ENCODE measurements around the gene KCNN2. TPM values are rescaled to one million over a fixed set of nuclear protein-coding genes. Genes with fewer than 3 reads are reported as not detected.

KCNN2 gene
- total RNA-seq, 4 donors from 2014 or later, result 0.18 to 0.19 TPM; not detected in 2

DNA sequence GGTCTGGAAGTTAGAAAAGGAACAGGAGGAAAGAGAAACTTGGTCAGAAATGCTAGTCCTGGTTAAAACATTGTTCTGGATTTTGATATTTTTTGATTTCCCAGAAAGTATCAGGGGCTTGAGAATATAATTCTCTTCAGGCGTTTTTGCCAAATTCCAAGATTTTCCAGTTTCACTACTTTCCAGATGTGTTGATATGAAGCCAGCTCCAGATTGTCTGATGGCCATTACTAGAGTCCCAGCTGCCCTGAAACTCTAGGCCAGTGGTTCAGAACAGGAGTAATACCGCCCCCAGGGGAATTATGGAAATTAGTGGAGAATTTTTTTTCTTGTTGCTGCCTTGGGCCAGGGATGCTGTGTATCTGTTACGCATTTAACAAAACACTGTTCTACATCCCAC is 88.6 kb downstream of the KCNN2 start:
- no peaks in the 10 kb centered on the region for H3K27me3 ChIP-seq
- intact Hi-C loops (cut with DNase I), result no loop called here
- no peaks in the 10 kb centered on the region for H3K36me3 ChIP-seq
- WGBS, 2 donors, result 42 to 59% methylated on average over 3 of the region's 3 CpGs
- no peak overlapping the region for H3K27ac ChIP-seq
- H3K4me3 ChIP-seq, result no peak overlapping the region
- TF ChIP-seq POLR2A (IDR thresholded peaks at IDR 0.05) (no peak), CTCF (IDR thresholded peaks at IDR 0.05) (no peak)
- peaks cover 0 to 9% (median 0%) of the 10 kb centered on the region in 3 donors for H3K4me1 ChIP-seq
- DNase-seq, result no peak
- H3K9me3 ChIP-seq, result no peaks in the 10 kb centered on the region

DNA sequence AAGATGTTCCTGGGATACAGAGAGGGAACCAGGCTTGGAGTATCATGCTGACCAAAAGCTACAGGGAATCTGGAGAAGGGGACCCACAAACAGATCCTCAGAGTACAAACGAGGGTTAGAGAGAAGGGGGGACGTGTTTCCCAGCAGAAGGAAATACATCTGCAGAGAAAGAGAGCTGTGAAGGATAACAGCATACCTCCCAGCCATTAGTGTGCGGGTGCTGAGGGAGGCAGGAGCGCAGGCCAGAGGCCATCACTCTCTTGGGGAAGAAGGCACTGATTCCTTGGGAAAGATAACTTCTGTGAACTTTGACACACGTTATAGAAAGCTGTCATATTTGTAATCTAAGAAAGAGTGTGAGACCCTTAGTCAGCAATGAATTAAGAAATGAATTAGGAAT is 96.9 kb downstream of the KCNN2 start:
- H3K27me3 ChIP-seq, result no peaks in the 10 kb centered on the region
- intact Hi-C loops (cut with DNase I), result no loop called here
- no peak overlapping the region for H3K4me3 ChIP-seq
- no peak for TF ChIP-seq POLR2A (IDR thresholded peaks at IDR 0.05)
- TF ChIP-seq CTCF (IDR thresholded peaks at IDR 0.05), result no peak
- 58 to 69% methylated on average over 5 of the region's 5 CpGs for WGBS, 2 donors
- no peak for DNase-seq
- no peaks in the 10 kb centered on the region for H3K4me1 ChIP-seq
- no peaks in the 10 kb centered on the region for H3K9me3 ChIP-seq
- no peak overlapping the region for H3K27ac ChIP-seq
- no peaks in the 10 kb centered on the region for H3K36me3 ChIP-seq

DNA sequence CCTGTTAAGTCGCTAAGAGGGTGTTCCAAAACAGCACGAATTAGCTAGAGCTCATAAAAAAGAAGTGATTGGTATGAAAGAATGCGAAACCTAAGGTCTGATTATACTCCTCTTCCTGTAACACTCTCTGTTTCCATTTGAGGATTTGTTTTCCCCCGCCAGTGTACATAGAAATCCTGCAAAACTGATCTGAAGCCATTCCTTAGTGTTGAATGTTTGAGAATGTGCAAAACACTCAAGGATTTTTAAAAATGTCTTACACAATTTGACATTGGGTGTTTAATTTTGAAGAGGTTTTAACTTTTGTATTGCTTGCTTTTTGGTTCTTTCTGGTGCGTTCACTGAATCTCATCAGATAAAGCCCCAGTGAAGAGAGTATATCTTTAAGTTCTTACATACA is 105.3 kb downstream of the KCNN2 start:
- intact Hi-C loops (cut with DNase I), result no loop called here
- WGBS, 2 donors, result 49 to 66% methylated on average over 5 of the region's 5 CpGs
- Histone ChIP-seq H3K36me3 (no peaks in the 10 kb centered on the region), H3K4me3 (no peak overlapping the region), H3K27ac (no peak overlapping the region), H3K9me3 (no peaks in the 10 kb centered on the region), H3K4me1 (no peaks in the 10 kb centered on the region), H3K27me3 (no peaks in the 10 kb centered on the region)
- DNase-seq, result no peak
- TF ChIP-seq CTCF (IDR thresholded peaks at IDR 0.05), result no peak
- no peak for TF ChIP-seq POLR2A (IDR thresholded peaks at IDR 0.05)

GRCh38 chr5:114467729-114468128 is 105.9 kb downstream of the KCNN2 start:
- intact Hi-C loops (cut with DNase I), result no loop called here
- Histone ChIP-seq H3K27ac (no peak overlapping the region), H3K36me3 (no peaks in the 10 kb centered on the region), H3K4me3 (no peak overlapping the region), H3K27me3 (no peaks in the 10 kb centered on the region), H3K4me1 (no peaks in the 10 kb centered on the region), H3K9me3 (no peaks in the 10 kb centered on the region)
- DNase-seq, result no peak
- TF ChIP-seq CTCF (IDR thresholded peaks at IDR 0.05), result no peak
- TF ChIP-seq POLR2A (IDR thresholded peaks at IDR 0.05), result no peak
- 36 to 62% methylated on average over 3 of the region's 3 CpGs for WGBS, 2 donors

GRCh38 chr5:114469372-114469771 is 107.5 kb downstream of the KCNN2 start:
- H3K4me1 ChIP-seq, result no peaks in the 10 kb centered on the region
- no peaks in the 10 kb centered on the region for H3K27me3 ChIP-seq
- intact Hi-C loops (cut with DNase I), result no loop called here
- H3K4me3 ChIP-seq, result no peak overlapping the region
- H3K27ac ChIP-seq, result no peak overlapping the region
- WGBS, 2 donors, result 67 to 81% methylated on average over 4 of the region's 4 CpGs
- H3K36me3 ChIP-seq, result no peaks in the 10 kb centered on the region
- no peaks in the 10 kb centered on the region for H3K9me3 ChIP-seq
- TF ChIP-seq POLR2A (IDR thresholded peaks at IDR 0.05) (no peak), CTCF (IDR thresholded peaks at IDR 0.05) (no peak)
- DNase-seq, result no peak
